IPS-18c (cell line): ENCODE measurements around the gene PLEKHD1.

ENCODE experiments used
- H3K4me3 ChIP-seq: 2 replicates; pipeline ENCODE4 v1.7.0; 2013; ENCODE audit warnings: low read depth, mild to moderate bottlenecking, low read length, moderate library complexity; ENCODE audit not compliant: insufficient read depth
- H3K9me3 ChIP-seq: one replicate; pipeline ENCODE4 v1.6.1; 2013; ENCODE audit warnings: mild to moderate bottlenecking, low read length, moderate library complexity; ENCODE audit not compliant: control insufficient read depth, insufficient read depth

PLEKHD1 gene

DNA sequence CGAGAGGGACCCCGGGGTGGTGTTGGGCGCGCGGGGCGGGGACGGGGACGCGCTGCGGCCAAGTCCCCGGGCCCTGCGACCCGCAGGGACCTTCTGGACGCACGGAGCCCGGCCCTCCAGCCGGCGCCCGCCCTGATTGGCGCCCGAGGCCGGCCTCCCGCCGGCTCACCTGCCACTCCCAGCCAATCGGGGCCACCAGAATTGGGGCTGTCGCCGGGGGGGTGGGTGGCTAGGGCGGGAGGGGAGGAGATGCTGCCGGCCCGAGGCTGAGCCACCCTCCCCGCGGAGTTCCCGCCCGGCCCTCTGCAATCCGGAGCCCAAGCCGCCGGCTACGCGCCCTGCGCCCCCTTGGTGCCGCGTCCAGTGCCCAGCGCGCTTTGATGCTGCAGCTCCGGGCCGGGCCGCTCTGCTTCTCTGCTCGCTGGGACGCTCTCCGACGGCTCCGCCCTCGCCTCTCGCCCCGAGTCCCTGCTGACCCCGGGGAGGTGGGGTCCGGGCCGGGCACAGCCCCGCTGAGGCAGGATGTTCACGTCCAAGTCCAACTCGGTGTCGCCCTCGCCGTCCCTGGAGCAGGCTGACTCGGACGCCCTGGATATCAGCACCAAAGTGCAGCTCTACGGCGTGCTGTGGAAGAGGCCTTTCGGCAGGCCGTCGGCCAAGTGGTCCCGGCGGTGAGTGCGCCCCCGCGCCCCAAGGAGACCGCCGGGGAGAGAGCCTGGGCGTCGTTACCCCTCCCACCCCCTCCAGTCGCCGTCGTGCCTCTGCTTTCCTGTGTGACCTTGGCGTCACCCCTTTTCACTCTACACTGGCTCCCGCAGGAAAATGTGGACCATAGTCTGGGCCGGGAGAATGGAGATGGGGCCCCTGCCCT lies at the start of gene PLEKHD1:
TSS of gene PLEKHD1 (plus strand) at position 285 of the 871 bp plus-strand sequence. CDS start at position 523, 238 bp downstream.
- H3K4me3 ChIP-seq, result peak within 1 kb of the TSS; percentile 64
- H3K9me3 ChIP-seq, result no peaks in the 10 kb centered on the region

DNA sequence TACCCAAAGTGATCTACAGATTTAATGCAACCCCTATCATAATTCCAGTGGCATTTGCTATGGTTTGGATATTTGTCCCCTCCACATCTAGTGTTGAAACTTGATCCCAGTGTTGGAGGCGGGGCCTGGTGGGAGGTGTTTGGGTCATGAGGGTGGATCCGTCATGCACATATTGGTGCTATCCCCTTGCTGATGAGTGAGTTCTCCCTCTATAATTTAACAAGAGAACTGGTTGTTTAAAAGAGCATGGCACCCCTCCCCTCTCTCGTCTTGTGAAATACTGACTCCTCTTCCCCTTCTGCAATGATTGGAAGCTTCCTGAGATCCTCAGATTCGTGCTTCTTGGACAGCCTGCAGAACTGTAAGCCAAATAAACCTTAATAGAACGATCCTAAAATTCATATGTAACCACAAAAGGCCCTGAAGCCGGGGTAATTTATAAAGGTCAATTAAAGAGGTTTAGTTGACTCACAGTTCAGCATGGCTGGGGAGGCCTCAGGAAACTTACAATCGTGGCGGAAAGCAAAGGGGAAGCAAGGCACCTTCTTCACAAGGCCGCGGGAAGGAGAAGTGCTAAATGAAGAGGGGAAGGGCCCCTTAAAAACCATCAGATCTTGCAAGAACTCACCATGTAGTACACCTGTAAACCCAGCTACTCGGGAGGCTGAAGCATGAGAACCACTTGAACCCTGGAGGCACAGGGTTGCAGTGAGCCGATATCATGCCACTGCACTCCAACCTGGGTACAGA lies 44.8 kb upstream of the PLEKHD1 start:
- Histone ChIP-seq H3K4me3 (no peak overlapping the region), H3K9me3 (no peaks in the 10 kb centered on the region)

DNA sequence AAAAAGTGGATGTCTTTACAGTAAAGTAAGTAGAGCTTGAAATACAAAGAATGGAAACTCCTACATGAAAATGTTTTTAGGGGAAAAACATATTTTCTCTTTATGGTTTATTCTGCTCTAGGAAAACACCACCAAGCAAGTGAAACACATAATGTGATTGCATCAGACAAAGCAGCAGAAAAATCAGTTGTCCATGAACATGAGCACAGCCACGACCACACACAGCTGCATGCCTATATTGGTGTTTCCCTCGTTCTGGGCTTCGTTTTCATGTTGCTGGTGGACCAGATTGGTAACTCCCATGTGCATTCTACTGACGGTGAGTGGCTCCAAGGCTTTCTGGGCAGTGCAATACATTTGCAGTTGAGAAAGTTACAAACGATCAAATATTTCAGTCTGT lies 42.6 kb upstream of the PLEKHD1 start:
- Histone ChIP-seq H3K4me3 (no peak overlapping the region), H3K9me3 (no peaks in the 10 kb centered on the region)

- Histone ChIP-seq H3K4me3 (no peak overlapping the region), H3K9me3 (no peaks in the 10 kb centered on the region)
Measured at GRCh38 chr14:69443296-69443805, 41.2 kb upstream of the PLEKHD1 start.

DNA sequence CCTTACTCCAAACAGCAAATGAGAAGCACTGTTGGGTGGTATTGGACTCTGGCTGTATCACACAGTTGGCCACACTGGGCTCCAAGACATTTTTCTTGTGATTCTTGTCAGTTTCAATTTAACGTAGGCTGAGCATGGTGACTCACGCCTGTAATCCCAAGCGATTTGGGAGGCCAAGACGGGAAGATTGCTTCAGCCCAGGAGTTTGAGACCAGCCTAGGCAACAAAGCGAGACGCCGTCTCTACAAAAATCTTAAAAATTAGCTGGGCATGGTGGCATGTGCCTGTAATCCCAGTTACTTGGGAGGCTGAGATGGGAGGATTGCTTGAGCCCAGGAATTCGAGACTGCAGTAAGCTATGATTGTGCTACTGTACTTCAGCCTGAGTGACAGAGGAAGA lies 35.3 kb upstream of the PLEKHD1 start:
- no peaks in the 10 kb centered on the region for H3K9me3 ChIP-seq

DNA sequence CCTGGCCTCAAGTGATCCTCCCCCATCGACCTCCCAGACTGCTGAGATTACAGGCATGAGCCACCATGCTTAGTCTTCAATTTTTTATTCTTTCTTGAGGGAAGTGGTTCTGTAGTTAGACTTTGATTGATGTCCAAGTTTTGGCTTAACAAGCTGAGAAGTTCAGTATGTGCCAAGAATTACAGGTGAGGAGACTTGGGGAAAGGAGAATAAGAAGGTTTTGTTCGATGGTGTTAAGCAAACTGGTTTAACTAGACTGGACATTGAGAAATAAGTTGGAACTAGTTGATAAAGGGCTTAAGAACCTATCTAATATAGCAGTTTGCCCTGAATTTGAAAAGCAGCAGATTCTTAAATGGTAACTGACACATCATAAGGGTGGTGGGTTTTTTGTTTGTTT lies 32.6 kb upstream of the PLEKHD1 start:
- Histone ChIP-seq H3K9me3 (no peaks in the 10 kb centered on the region), H3K4me3 (no peak overlapping the region)

More for the DNA sequence above, 35.3 kb upstream of the PLEKHD1 start:
- no peak overlapping the region for H3K4me3 ChIP-seq

GRCh38 chr14:69458350-69458749 lies 26.2 kb upstream of the PLEKHD1 start:
- no peak overlapping the region for H3K4me3 ChIP-seq
- H3K9me3 ChIP-seq, result no peaks in the 10 kb centered on the region

DNA sequence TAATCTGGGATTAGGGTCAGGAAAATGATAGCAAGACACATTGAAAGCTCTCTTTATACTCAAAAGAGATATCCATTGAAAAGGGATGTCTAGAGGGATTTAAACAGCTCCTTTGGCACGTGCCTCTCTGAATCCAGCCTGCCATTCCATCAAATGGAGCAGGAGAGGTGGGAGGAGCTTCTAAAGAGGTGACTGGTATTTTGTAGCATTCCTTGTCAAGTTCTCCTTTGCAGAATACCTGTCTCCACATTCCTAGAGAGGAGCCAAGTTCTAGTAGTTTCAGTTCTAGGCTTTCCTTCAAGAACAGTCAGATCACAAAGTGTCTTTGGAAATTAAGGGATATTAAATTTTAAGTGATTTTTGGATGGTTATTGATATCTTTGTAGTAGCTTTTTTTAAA lies 25.4 kb upstream of the PLEKHD1 start:
- H3K9me3 ChIP-seq, result no peaks in the 10 kb centered on the region
- no peak overlapping the region for H3K4me3 ChIP-seq

DNA sequence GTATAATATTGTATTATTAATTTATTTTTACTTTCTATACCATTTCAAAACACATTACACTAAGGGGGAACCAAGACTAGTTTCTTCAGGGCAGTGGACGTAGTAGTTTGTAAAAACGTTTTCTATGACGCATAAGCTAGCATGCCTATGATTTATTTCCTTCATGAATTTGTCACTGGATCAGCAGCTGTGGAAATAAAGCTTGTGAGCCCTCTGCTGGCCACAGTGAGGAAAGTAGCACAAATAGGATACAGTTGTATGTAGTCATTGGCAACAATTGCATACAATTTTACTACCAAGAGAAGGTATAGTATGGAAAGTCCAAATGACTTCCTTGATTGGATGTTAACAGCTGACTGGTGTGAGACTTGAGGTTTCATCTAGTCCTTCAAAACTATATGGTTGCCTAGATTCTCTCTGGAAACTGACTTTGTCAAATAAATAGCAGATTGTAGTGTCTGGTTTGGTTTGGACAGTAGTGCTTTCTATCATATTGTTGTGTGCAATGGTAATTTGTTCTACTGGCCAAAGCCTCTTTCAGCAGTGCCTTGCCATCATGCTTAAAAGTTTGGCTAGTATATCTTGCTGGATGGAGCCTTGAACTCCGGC lies 24.3 kb upstream of the PLEKHD1 start:
- H3K4me3 ChIP-seq, result no peak overlapping the region

GRCh38 chr14:69464379-69464778 lies 20.1 kb upstream of the PLEKHD1 start:
- H3K9me3 ChIP-seq, result no peaks in the 10 kb centered on the region
- no peak overlapping the region for H3K4me3 ChIP-seq

More for the DNA sequence above, 24.3 kb upstream of the PLEKHD1 start:
- H3K9me3 ChIP-seq, result no peaks in the 10 kb centered on the region

DNA sequence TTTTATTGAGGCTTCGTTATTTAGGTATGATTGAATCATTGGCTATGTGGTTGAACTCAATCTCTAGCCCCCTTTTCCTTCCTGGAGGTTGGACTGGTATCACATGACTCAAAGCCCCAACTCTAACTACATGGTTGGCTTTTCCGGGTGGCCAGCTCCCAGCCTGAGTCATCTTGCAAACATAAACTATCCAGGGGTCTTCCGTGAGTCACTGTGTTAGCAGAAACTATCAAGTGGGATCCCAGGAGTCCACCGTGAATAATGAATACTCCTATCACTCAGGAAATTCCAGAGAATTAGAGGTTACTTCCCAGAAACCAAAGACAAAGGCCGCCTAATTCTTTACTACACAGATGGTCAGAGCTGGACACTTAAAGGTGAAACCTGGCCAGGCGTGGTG lies 19.7 kb upstream of the PLEKHD1 start:
- Histone ChIP-seq H3K9me3 (no peaks in the 10 kb centered on the region), H3K4me3 (no peak overlapping the region)

GRCh38 chr14:69468949-69469348 lies 15.6 kb upstream of the PLEKHD1 start:
- H3K9me3 ChIP-seq, result no peaks in the 10 kb centered on the region
- H3K4me3 ChIP-seq, result no peak overlapping the region

DNA sequence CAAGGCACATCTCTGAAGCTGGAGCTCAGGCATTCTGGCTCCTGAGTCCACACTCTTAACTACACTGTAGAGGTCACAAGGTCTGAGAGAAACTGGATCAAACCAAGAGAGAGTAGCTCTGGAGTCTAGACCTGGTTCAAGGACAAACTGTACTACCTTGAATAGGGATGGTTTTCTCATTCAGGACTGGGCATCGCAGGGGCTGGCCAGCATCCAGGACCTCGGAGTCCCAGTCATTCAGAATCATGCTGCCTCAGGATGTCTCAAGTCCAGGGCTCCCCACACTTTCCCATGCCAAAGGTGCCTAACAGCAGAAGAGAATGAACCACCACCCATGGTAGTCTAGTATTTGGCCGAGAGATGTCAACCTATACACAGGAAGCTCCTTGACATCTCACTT lies 13.1 kb upstream of the PLEKHD1 start:
- Histone ChIP-seq H3K4me3 (no peak overlapping the region), H3K9me3 (no peaks in the 10 kb centered on the region)

- H3K9me3 ChIP-seq, result no peaks in the 10 kb centered on the region
- no peak overlapping the region for H3K4me3 ChIP-seq
Measured at GRCh38 chr14:69471916-69472315, 12.6 kb upstream of the PLEKHD1 start.

GRCh38 chr14:69473260-69473659 lies 11.3 kb upstream of the PLEKHD1 start:
- Histone ChIP-seq H3K4me3 (no peak overlapping the region), H3K9me3 (peaks cover 2% of the 10 kb centered on the region)

GRCh38 chr14:69473946-69474345 lies 10.6 kb upstream of the PLEKHD1 start:
- no peak overlapping the region for H3K4me3 ChIP-seq
- peaks cover 2% of the 10 kb centered on the region for H3K9me3 ChIP-seq

DNA sequence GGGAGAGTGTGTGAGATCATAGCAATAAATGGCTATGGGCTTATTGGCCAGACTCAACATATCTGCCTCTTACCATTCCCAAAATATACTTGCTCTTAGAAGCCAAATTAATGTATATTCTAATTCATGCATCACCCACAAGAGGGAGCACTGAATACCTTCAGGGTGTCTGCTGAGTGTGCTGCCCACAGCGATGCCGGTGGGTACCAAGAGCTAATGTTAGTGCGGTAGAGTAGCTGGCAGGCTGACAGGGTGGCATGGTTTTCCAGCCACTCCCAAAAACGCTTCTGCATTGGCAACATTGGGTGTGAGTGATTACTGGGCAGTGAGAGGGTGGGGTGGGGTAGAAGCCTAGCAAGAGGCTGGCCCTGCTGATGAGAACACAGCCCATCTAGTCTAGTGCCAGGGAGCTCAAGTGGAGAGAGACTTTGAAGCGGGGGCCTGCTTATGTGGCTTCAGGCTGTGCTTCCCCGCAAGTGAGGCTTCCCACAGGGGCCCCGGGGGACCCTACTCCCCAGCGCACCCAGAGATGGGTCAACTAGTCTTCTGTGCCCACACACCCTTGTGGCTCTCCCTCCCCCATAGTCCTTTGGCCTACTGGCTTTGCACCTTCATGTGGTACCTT lies 9.2 kb upstream of the PLEKHD1 start:
- H3K9me3 ChIP-seq, result peaks cover 2% of the 10 kb centered on the region
- H3K4me3 ChIP-seq, result no peak overlapping the region
